Measurements from ENCODE around the gene ACD. TPM values are rescaled to one million over a fixed set of nuclear protein-coding genes. Genes with fewer than 3 reads are reported as not detected.

Gene ACD
- total and polyA plus RNA-seq, 9 of the 15 experiments (the other 6 are each of a cell fraction or from before 2014, with no cell fraction given): 4.2 to 47.4 (median 19.2) TPM

GRCh38 chr16:67672739-67673662 is 12.9 kb upstream of the ACD start (continued):
- TF ChIP-seq REST (IDR thresholded peaks at IDR 0.05; ENCODE audit: borderline replicate concordance): peak; percentile 83; the same call in 1 of the 2 replicates
- no peak for TF ChIP-seq REST (CRISPR knock-in tag; IDR thresholded peaks at IDR 0.05; ENCODE audit: low read depth)
- no peak for TF ChIP-seq DACH1 (IDR thresholded peaks at IDR 0.05; ENCODE audit: partially characterized antibody)
- TF ChIP-seq MAZ (CRISPR knock-in tag; conservative IDR thresholded peaks at IDR 0.05 in 1 of 2, IDR thresholded peaks at IDR 0.05 in 1 of 2): peak in 1 of 2 experiments; percentile 39; a peak in 1 of 4 replicates
- no peak for TF ChIP-seq PBX2 (CRISPR knock-in tag; IDR thresholded peaks at IDR 0.05; ENCODE audit: low read depth)
- no peak for TF ChIP-seq PBX2 (tag; conservative IDR thresholded peaks at IDR 0.05; ENCODE audit: low read depth)
- TF ChIP-seq ZNF57 (CRISPR knock-in tag; IDR thresholded peaks at IDR 0.05): no peak
- TF ChIP-seq NCOA6 (IDR thresholded peaks at IDR 0.05): no peak
- no peak for TF ChIP-seq ZBTB34 (CRISPR knock-in tag; IDR thresholded peaks at IDR 0.05)
- TF ChIP-seq CBFA2T2 (conservative IDR thresholded peaks at IDR 0.05): no peak
- TF ChIP-seq ZNF23 (CRISPR knock-in tag; IDR thresholded peaks at IDR 0.05): no peak
- TF ChIP-seq GABPB1 (CRISPR knock-in tag; IDR thresholded peaks at IDR 0.05): 0 out of 2 replicates have a peak, but pooled peaks have one; percentile 21
- no peak for TF ChIP-seq CBX2 (IDR thresholded peaks at IDR 0.05; ENCODE audit: insufficient read depth, low read length, poor library complexity, severe bottlenecking)
- TF ChIP-seq SMARCA5 (IDR thresholded peaks at IDR 0.05): no peak

All from K562 (cell line).